B cell (primary cell): Measurements from ENCODE around the gene RHOBTB3. TPM values are rescaled to one million over a fixed set of nuclear protein-coding genes. Genes with fewer than 3 reads are reported as not detected.

Experiments
- ATAC-seq: fragments of 200-7000 bp; cut with Tn5 transposase; one replicate; pipeline ENCODE4 v1.10.0; 2021; ENCODE audit warnings: low read depth, mild to moderate bottlenecking, moderate number of reproducible peaks, moderate library complexity
- CTCF ChIA-PET: fragments of 350-600 bp; sonication (Branson Sonifier 250); formaldehyde crosslinking; loops from one replicate; lab custom pipeline; 2021; ENCODE audit warnings: antibody characterized with exemption, inconsistent platforms; lab: Charles Lee
- POLR2A ChIA-PET: fragments of 350-600 bp; sonication (Branson Sonifier 250); formaldehyde crosslinking; loops from one replicate; lab custom pipeline; 2021; ENCODE audit warnings: antibody characterized with exemption; lab: Charles Lee
- DNase-seq: peaks from one replicate; pipeline ENCODE4 v3.0.0; 2013
- H2AFZ ChIP-seq: 2 replicates; pipeline ENCODE4 v1.6.1; 2012; ENCODE audit warnings: mild to moderate bottlenecking, low read depth, low read length; ENCODE audit not compliant: insufficient read depth, poor library complexity, severe bottlenecking
- H3K27ac ChIP-seq, 2 donors: 1 replicate in 1 of 2; 2 replicates in 1 of 2; pipeline ENCODE4 v1.5.1; 2012 to 2013; ENCODE audit warnings: low read length in 2 of 2, mild to moderate bottlenecking in 2 of 2, moderate library complexity in 1 of 2
- H3K27me3 ChIP-seq, 4 experiments: fragments of 200-600 bp in 1 of 4; sonication (generic) in 1 of 4; replicated peaks in 1 of 4; 1 replicate in 2 of 4; 2 replicates in 2 of 4; pipeline versions ENCODE4 v1.6.1 to v1.7.0; 2013 to 2016; ENCODE audit warnings: low read length in 3 of 4, mild to moderate bottlenecking in 2 of 4, mixed read lengths in 1 of 4, moderate library complexity in 1 of 4; ENCODE audit not compliant: insufficient read depth in 4 of 4, control insufficient read depth in 3 of 4; ENCODE audit errors: control extremely low read depth in 1 of 4
- H3K36me3 ChIP-seq, 2 experiments: replicated peaks in 1 of 2; 1 replicate in 1 of 2; 2 replicates in 1 of 2; pipeline versions ENCODE4 v1.6.1 to v1.7.1; 2013; ENCODE audit warnings: low read length in 1 of 2; ENCODE audit not compliant: insufficient read depth in 2 of 2, control insufficient read depth in 1 of 2; ENCODE audit errors: control extremely low read depth in 1 of 2, extremely low read depth in 1 of 2
- H3K4me1 ChIP-seq, 2 donors: fragments of 200-600 bp in 1 of 2; sonication (generic) in 1 of 2; 1 replicate in 1 of 2; 2 replicates in 1 of 2; pipeline versions ENCODE4 v1.5.1 to v1.6.1; 2013 to 2017; ENCODE audit warnings: low read length in 2 of 2; ENCODE audit not compliant: control insufficient read depth in 2 of 2, insufficient read depth in 2 of 2
- H3K4me2 ChIP-seq: replicated peaks from 2 replicates; pipeline ENCODE3; 2012; ENCODE audit warnings: mild to moderate bottlenecking, low read depth, low read length; ENCODE audit not compliant: poor library complexity, severe bottlenecking
- H3K4me3 ChIP-seq, 5 experiments: fragments of 200-600 bp in 1 of 5; sonication (generic) in 1 of 5; 1 replicate in 3 of 5; 2 replicates in 2 of 5; pipeline versions ENCODE4 v1.5.1 to v1.7.0; 2011 to 2016; ENCODE audit warnings: low read length in 4 of 5, mild to moderate bottlenecking in 4 of 5, low read depth in 2 of 5, control low read depth in 1 of 5, moderate library complexity in 1 of 5; ENCODE audit not compliant: insufficient read depth in 1 of 5; ENCODE audit errors: control extremely low read depth in 1 of 5, extremely low read depth in 1 of 5
- H3K79me2 ChIP-seq: fragments of 200-600 bp; sonication (generic); one replicate; pipeline ENCODE4 v1.6.0; 2016; ENCODE audit warnings: low read length; ENCODE audit not compliant: control insufficient read depth, insufficient read depth
- H3K9ac ChIP-seq: fragments of 200-600 bp; sonication (generic); 2 replicates; pipeline ENCODE4 v1.6.1; 2017; ENCODE audit warnings: mild to moderate bottlenecking, low read length, moderate library complexity
- H3K9me3 ChIP-seq, 3 donors: one replicate each; pipeline versions ENCODE4 v1.6.1 to v1.7.1; 2013; ENCODE audit warnings: low read length in 2 of 3; ENCODE audit not compliant: control insufficient read depth in 2 of 3, insufficient read depth in 1 of 3; ENCODE audit errors: control extremely low read depth in 1 of 3
- H4K20me1 ChIP-seq: 2 replicates; pipeline ENCODE4 v1.6.0; 2012; ENCODE audit warnings: mild to moderate bottlenecking, low read length; ENCODE audit not compliant: insufficient read depth, control insufficient read depth, poor library complexity, severe bottlenecking
- H3K27ac Mint-ChIP-seq: one replicate; pipeline ENCODE4 v1.8.0; 2021; ENCODE audit warnings: mixed read lengths
- H3K27me3 Mint-ChIP-seq: one replicate; pipeline ENCODE4 v1.8.0; 2021; ENCODE audit warnings: mixed read lengths
- H3K4me1 Mint-ChIP-seq: one replicate; pipeline ENCODE4 v1.8.0; 2021; ENCODE audit warnings: mixed read lengths
- H3K4me3 Mint-ChIP-seq: one replicate; pipeline ENCODE4 v1.8.0; 2021; ENCODE audit warnings: mixed read lengths
- H3K9me3 Mint-ChIP-seq: one replicate; pipeline ENCODE4 v1.8.0; 2022; ENCODE audit warnings: mixed read lengths; ENCODE audit not compliant: insufficient read depth
- EZH2 ChIP-seq: IDR thresholded peaks from 2 replicates; pipeline ENCODE4 v1.6.1; 2012; ENCODE audit warnings: borderline replicate concordance, low read depth, mild to moderate bottlenecking, moderate library complexity, low read length; ENCODE audit not compliant: insufficient read depth, poor library complexity, severe bottlenecking
- WGBS: methylation state at CpG from one replicate; pipeline ENCODE4 v1.1.5; 2013; ENCODE audit warnings: missing lambda C conversion rate; ENCODE audit not compliant: insufficient coverage; 5-methylcytosine and 5-hydroxymethylcytosine counted together
- intact Hi-C: fragments of 100-400 bp; cut with micrococcal nuclease; formaldehyde crosslinking; loops from one replicate; pipeline ENCODE4 v1.10.0; 2022
- polyA plus RNA-seq: library from polyadenylated mRNA; depleted of rRNA; stranded (reverse); fragments of >200 nt; gene quantifications from 2 replicates; pipeline ENCODE4 v1.2.3, GENCODE V29; 2012
- total RNA-seq, 2 donors: library from RNA; stranded (reverse); fragments of 120-200 nt in 1 of 2; gene quantifications; 1 replicate in 1 of 2; 2 replicates in 1 of 2; pipeline versions ENCODE4 v1.2.3 to v1.2.4, GENCODE V29; 2013 to 2022
- TF ChIP-seq, protein P1 (sequence below): fragments of 200-600 bp; IDR thresholded peaks from one replicate; pipeline ENCODE4 v1.8.0; 2022; ENCODE audit warnings: antibody characterized with exemption, mild to moderate bottlenecking

Gene RHOBTB3
- total and polyA plus RNA-seq, 2 donors (not counting 1 experiment from before 2014, with no cell fraction given), result 1.7 to 5.0 TPM

DNA sequence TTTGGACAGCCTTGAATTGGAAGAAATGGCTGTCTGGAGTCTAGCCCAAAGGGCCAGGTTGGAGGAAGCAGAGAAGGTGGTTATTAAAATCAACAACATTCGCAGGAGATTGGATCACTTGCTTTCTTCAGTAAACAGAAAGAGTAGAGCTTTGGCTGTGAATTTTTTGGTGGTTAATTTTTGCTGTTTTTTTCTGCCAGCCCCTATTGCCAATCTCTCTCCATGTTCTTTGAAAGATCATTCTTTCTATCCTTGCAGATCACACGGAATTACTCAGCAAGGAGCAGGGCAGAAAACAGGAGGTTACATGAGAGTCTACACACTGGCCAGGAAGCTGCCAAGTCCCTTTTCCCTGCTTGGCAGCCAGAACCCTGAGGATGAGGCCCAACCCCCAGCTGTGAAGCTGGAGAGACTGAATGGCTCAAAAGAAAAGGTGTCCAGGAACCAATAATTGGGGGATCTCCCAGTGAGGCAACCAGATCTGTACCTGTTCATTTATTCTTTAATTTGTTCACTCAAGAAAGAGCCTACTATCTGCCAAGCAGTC is 78.4 kb downstream of the RHOBTB3 start:
- Histone ChIP-seq H3K27ac (peak overlapping the region; percentile 81 to 97), H3K9me3 (no peaks in the 10 kb centered on the region), H3K4me3 (peak overlapping the region in 1 of 5 experiments; percentile 30), H3K4me1 (peaks cover 34 to 37% of the 10 kb centered on the region in 2 donors), H2AFZ (peak overlapping the region; percentile 55), H4K20me1 (no peaks in the 10 kb centered on the region), H3K4me2 (peak overlapping the region; percentile 75), H3K79me2 (peaks cover 54% of the 10 kb centered on the region), H3K9ac (peak overlapping the region; percentile 36), H3K27me3 (no peaks in the 10 kb centered on the region), H3K36me3 (peaks cover 1 to 26% of the 10 kb centered on the region in 2 experiments)
- H3K27ac Mint-ChIP-seq, result peak overlapping the region; percentile 97
- H3K4me3 Mint-ChIP-seq, result peak overlapping the region; percentile 86
- ChIA-PET CTCF (interaction anchor here (1.0 to 5.5 kb wide), 7 partner anchors 11 to 164 kb away, joined by 3 to 82 read pairs (median 17); partner anchors contain the start of genes GLRX and RFESD), POLR2A (interaction anchor here (3.1 to 3.8 kb wide), 2 partner anchors 9 to 12 kb away, joined by 15 to 36 read pairs; partner anchors contain the start of gene GLRX)
- intact Hi-C loops, result loop anchor here (1.0 to 5.0 kb wide), 4 partner anchors 9 to 1128 kb away; partner anchors contain the start of genes CAST, GLRX and LNPEP
- no peak for ATAC-seq
- DNase-seq, result no peak
- peaks cover 3% of the 10 kb centered on the region for H3K9me3 Mint-ChIP-seq
- H3K4me1 Mint-ChIP-seq, result peaks cover 63% of the 10 kb centered on the region
- 77% methylated on average over 1 of the region's 2 CpGs for WGBS
- TF ChIP-seq EZH2, result no peak
- TF ChIP-seq, protein P1, sequence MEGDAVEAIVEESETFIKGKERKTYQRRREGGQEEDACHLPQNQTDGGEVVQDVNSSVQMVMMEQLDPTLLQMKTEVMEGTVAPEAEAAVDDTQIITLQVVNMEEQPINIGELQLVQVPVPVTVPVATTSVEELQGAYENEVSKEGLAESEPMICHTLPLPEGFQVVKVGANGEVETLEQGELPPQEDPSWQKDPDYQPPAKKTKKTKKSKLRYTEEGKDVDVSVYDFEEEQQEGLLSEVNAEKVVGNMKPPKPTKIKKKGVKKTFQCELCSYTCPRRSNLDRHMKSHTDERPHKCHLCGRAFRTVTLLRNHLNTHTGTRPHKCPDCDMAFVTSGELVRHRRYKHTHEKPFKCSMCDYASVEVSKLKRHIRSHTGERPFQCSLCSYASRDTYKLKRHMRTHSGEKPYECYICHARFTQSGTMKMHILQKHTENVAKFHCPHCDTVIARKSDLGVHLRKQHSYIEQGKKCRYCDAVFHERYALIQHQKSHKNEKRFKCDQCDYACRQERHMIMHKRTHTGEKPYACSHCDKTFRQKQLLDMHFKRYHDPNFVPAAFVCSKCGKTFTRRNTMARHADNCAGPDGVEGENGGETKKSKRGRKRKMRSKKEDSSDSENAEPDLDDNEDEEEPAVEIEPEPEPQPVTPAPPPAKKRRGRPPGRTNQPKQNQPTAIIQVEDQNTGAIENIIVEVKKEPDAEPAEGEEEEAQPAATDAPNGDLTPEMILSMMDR, result no peak
- no peaks in the 10 kb centered on the region for H3K27me3 Mint-ChIP-seq
